Osteoblast (primary cell): ENCODE data around the gene SDHA. TPM values are rescaled to one million over a fixed set of nuclear protein-coding genes. Genes with fewer than 3 reads are reported as not detected.
A peak's percentile ranks its signal among the peaks of the same experiment; 100 is the strongest.

Experiments
- DNase-seq: peaks from one replicate; pipeline ENCODE4 v3.0.0; 2011; ENCODE audit warnings: low spot score, mixed read lengths; ENCODE audit not compliant: insufficient read length; ENCODE audit errors: missing footprints
- H2AFZ ChIP-seq: 2 replicates; pipeline ENCODE4 v1.6.0; 2011; ENCODE audit warnings: mild to moderate bottlenecking, low read length
- H3K27ac ChIP-seq: 2 replicates; pipeline ENCODE4 v1.5.1; 2011; ENCODE audit warnings: mild to moderate bottlenecking, low read depth, low read length, moderate library complexity
- H3K27me3 ChIP-seq: 2 replicates; pipeline ENCODE4 v1.6.0; 2012; ENCODE audit warnings: mild to moderate bottlenecking, control low read depth, inconsistent platforms, low read length, moderate library complexity; ENCODE audit not compliant: insufficient read depth
- H3K36me3 ChIP-seq: 2 replicates; pipeline ENCODE4 v1.5.1; 2011; ENCODE audit warnings: mild to moderate bottlenecking, low read length, control low read depth, moderate library complexity; ENCODE audit not compliant: insufficient read depth
- H3K4me1 ChIP-seq: 2 replicates; pipeline ENCODE4 v1.5.1; 2011; ENCODE audit warnings: mild to moderate bottlenecking, low read length, control low read depth, moderate library complexity; ENCODE audit not compliant: insufficient read depth
- H3K4me2 ChIP-seq: 2 replicates; pipeline ENCODE4 v1.6.0; 2011; ENCODE audit warnings: mild to moderate bottlenecking, low read length; ENCODE audit not compliant: insufficient read depth
- H3K4me3 ChIP-seq: fragments of 200-600 bp; sonication (generic); 3 replicates; pipeline ENCODE4 v1.5.1; 2012; ENCODE audit warnings: mild to moderate bottlenecking, low read length, inconsistent platforms; ENCODE audit not compliant: insufficient read depth
- H3K79me2 ChIP-seq: 2 replicates; pipeline ENCODE4 v1.6.0; 2012; ENCODE audit warnings: mild to moderate bottlenecking, low read length, control low read depth, inconsistent platforms; ENCODE audit not compliant: insufficient read depth
- H3K9me3 ChIP-seq: 2 replicates; pipeline ENCODE4 v1.5.1; 2011; ENCODE audit warnings: low read depth, low read length, control low read depth
- H4K20me1 ChIP-seq: 2 replicates; pipeline ENCODE4 v1.6.0; 2012; ENCODE audit warnings: mild to moderate bottlenecking, low read length, control low read depth; ENCODE audit not compliant: insufficient read depth
- total RNA-seq: library from RNA; depleted of rRNA; stranded (reverse); fragments of >200 nt; gene quantifications from 2 replicates; pipeline ENCODE4 v1.2.3, GENCODE V29; 2012
- TF ChIP-seq, protein P1 (sequence below): IDR thresholded peaks from 2 replicates; pipeline ENCODE4 v1.5.1; 2011; ENCODE audit warnings: mild to moderate bottlenecking, low read depth, low read length, moderate library complexity; ENCODE audit errors: extremely low read depth

SDHA gene
- total RNA-seq, 1 donor, result 83.6 TPM

DNA sequence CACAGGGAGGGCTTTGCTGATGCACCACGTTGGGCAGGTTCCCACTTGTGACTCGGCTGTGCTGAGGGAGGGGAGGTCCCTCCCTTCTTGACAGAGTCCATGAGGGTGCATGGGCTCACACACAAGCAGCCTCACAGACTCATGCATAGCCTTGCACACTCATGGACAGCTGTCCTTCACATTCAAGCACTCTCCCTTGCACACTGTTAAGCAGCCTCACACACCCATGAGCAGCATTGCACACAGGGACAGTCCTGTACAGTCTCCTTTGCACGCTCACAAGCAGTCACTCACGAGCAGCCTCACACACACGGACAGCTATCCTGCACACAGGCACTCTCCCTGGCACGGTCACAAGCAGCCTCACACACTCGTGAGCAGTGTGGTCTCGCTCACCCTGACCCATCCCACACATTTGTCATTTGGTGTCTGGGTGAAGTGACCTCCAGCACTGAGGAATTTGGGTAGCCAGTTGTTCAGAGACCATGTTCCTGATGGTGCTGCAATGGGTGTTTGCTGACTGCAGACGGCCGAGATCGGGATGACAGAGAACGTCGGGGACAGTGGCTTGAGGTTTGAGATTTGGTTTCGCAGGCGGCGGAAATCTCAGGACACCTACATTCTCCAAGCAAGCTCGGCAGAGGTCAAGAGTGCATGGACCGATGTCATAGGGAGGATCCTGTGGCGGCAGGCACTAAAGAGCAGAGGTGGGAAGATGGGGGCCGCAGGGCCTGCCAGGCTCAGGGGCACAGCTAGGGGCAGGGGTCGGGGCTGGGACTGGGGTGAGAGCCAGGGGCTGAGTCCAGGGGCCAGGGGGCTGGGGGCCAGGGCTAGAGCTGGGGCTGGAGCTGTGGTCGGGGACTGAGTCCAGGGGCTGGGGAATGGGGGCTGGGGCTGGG lies 44.5 kb upstream of the SDHA start:
- Histone ChIP-seq H3K79me2 (no peaks in the 10 kb centered on the region), H3K4me3 (no peak overlapping the region), H3K9me3 (no peaks in the 10 kb centered on the region), H4K20me1 (no peaks in the 10 kb centered on the region), H3K36me3 (no peaks in the 10 kb centered on the region), H3K4me1 (peaks cover 13% of the 10 kb centered on the region), H3K27ac (no peak overlapping the region), H2AFZ (no peak overlapping the region), H3K4me2 (no peak overlapping the region), H3K27me3 (peaks cover 18% of the 10 kb centered on the region)
- peak; percentile 55 for DNase-seq
- TF ChIP-seq, protein P1, sequence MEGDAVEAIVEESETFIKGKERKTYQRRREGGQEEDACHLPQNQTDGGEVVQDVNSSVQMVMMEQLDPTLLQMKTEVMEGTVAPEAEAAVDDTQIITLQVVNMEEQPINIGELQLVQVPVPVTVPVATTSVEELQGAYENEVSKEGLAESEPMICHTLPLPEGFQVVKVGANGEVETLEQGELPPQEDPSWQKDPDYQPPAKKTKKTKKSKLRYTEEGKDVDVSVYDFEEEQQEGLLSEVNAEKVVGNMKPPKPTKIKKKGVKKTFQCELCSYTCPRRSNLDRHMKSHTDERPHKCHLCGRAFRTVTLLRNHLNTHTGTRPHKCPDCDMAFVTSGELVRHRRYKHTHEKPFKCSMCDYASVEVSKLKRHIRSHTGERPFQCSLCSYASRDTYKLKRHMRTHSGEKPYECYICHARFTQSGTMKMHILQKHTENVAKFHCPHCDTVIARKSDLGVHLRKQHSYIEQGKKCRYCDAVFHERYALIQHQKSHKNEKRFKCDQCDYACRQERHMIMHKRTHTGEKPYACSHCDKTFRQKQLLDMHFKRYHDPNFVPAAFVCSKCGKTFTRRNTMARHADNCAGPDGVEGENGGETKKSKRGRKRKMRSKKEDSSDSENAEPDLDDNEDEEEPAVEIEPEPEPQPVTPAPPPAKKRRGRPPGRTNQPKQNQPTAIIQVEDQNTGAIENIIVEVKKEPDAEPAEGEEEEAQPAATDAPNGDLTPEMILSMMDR, result no peak

DNA sequence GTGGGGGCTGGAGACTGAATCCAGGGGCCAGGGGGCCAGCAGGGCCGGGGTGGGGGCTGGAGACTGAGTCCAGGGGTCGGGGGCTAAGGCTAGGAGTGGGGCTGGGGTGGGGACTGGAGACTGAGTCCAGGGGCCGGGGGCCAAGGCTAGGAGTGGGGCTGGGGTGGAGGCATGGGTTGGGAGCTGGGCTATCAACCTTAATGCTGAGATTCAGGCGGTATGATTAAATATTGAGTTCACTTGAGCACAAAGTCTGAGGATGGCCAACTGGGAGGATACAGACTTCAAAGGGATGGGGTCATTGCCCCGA lies 43.9 kb upstream of the SDHA start:
- Histone ChIP-seq H3K9me3 (no peaks in the 10 kb centered on the region), H3K27ac (no peak overlapping the region), H3K4me3 (no peak overlapping the region), H3K36me3 (no peaks in the 10 kb centered on the region), H3K4me1 (peaks cover 7% of the 10 kb centered on the region), H4K20me1 (no peaks in the 10 kb centered on the region), H3K79me2 (no peaks in the 10 kb centered on the region), H3K27me3 (peaks cover 24% of the 10 kb centered on the region), H2AFZ (no peak overlapping the region), H3K4me2 (no peak overlapping the region)
- TF ChIP-seq, protein P1, result no peak
- peak; percentile 64 for DNase-seq

DNA sequence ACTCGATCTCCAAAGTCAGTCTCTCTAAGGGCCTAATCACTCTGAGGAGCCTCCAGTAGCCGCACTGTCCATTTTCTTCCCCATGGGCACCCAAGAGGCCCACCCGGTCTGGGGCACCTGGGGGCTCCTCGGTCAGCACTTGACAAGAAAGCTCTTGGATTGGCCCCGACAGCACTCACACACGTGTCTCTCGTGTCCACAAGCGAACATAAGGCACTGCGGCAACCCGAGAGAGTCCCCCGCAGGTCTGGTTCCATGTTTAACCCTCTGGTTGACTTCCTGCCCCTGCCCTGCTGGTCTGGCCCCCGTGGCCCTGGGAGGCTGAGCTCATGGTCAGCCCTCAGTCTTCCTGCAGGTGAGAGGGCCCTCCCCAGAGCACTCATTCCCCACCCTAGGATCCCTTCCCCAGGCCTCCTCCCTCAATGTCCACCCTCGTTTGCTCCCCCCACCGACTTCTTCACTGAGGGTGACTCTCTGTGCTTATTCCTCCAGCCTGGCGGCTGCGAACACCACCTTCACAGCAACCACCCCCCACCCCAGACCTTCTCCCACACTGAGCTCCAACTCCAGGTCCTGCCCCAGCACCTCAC lies 43.1 kb upstream of the SDHA start:
- peaks cover 26% of the 10 kb centered on the region for H3K27me3 ChIP-seq
- no peaks in the 10 kb centered on the region for H3K79me2 ChIP-seq
- peak; percentile 36 for DNase-seq
- TF ChIP-seq, protein P1, result no peak
- no peaks in the 10 kb centered on the region for H3K4me1 ChIP-seq
- no peak overlapping the region for H3K4me2 ChIP-seq
- no peaks in the 10 kb centered on the region for H3K9me3 ChIP-seq
- H3K4me3 ChIP-seq, result no peak overlapping the region
- no peak overlapping the region for H2AFZ ChIP-seq
- no peak overlapping the region for H3K27ac ChIP-seq
- H3K36me3 ChIP-seq, result no peaks in the 10 kb centered on the region
- no peaks in the 10 kb centered on the region for H4K20me1 ChIP-seq

GRCh38 chr5:176296-176823 lies 41.8 kb upstream of the SDHA start:
- TF ChIP-seq, protein P1, result no peak
- Histone ChIP-seq H3K9me3 (no peaks in the 10 kb centered on the region), H3K79me2 (no peaks in the 10 kb centered on the region), H4K20me1 (no peaks in the 10 kb centered on the region), H3K36me3 (no peaks in the 10 kb centered on the region), H3K4me3 (no peak overlapping the region), H3K27ac (no peak overlapping the region), H3K4me2 (no peak overlapping the region), H3K4me1 (no peaks in the 10 kb centered on the region), H3K27me3 (peaks cover 39% of the 10 kb centered on the region), H2AFZ (no peak overlapping the region)
- peak; percentile 39 for DNase-seq
